ENCODE data around the gene LYSMD4. TPM values are rescaled to one million over a fixed set of nuclear protein-coding genes. Genes with fewer than 3 reads are reported as not detected.

Gene LYSMD4
- total and polyA plus RNA-seq, 2 of the 8 experiments (the other 6 are each of a cell fraction or from before 2014, with no cell fraction given), result 7.5 to 17.5 TPM

DNA sequence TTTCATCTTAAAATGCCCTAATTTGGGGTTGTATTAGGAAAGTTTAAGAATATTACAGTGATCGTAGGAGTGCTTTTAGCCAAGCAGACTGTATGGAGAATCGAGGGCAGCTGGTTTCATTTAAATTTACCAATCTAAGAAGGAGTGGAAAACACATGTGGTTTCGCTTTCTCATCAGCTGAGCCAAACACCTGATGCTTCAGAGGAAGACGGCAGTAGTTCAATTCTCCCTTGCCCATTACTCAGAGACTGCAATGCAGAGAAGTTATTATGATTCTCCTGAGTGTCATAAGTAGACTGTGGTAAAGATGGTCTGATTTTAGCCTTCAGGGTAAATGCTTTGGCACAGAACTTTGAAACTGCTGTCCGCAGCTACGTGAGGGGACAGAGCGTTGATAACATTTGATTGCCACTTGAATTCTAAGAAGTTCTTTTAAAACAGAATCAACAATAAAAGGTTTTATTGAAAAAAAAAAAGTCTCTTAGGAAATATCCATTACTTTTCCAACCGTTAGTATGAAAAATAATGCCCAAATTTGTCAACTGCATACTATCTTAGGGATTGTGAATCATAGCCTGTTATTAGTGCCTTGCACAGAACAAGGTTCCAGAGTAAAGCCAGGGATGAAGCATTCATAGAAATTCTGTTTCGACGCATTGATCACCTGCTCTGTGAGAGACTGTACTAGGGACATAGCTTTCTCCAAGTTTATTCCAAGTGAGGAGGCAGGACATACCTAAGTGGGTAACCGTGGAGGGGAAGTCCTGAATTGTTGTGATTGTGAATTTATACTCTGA is 25.6 kb downstream of the LYSMD4 start:
- H2BK120ac ChIP-seq (replicated peaks; ENCODE audit: low read depth, low read length), result no peak overlapping the region
- 86% methylated on average over 11 of the region's 11 CpGs; no CpG with 5 or more reads in 1 of the 2 experiments for WGBS, 2 experiments (ENCODE audit: extremely low coverage in 1 of 2, insufficient coverage in 1 of 2, insufficient read length in 1 of 2, insufficient replicate concordance in 2 of 2, low coverage in 1 of 2, low lambda C conversion rate in 2 of 2, missing lambda C conversion rate in 1 of 2)
- ChIA-PET CTCF (ENCODE audit: partially characterized antibody) (interaction anchor here (0.8 to 3.1 kb wide), 10 partner anchors 9 to 435 kb away, joined by 3 to 14 read pairs (median 4); no protein-coding TSS in a partner anchor), POLR2A (ENCODE audit: partially characterized antibody) (interaction anchor here (0.5 to 1.4 kb wide), 2 partner anchors 15 to 410 kb away, joined by 3 to 4 read pairs; no protein-coding TSS in a partner anchor)
- FAIRE-seq (no peak), DNase-seq (ENCODE audit: low read depth in 1 of 2, low spot score in 2 of 2) (no peak)
- H3K4me1 ChIP-seq (replicated peaks in 1 of 4; ENCODE audit: control insufficient read depth in 3 of 4, insufficient read depth in 4 of 4, low read length in 3 of 4), result peaks cover 0 to 2% (median 0%) of the 10 kb centered on the region in 4 experiments; a peak in 4 of 7 replicates
- no peak overlapping the region for H2AK5ac ChIP-seq (ENCODE audit: low read depth, low read length)
- TF ChIP-seq SP1 (IDR thresholded peaks at IDR 0.05; ENCODE audit: low read depth, low read length) (no peak), EZH2 (IDR thresholded peaks at IDR 0.05; ENCODE audit: low read depth, low read length, severe bottlenecking) (no peak), GABPA (IDR thresholded peaks at IDR 0.05; ENCODE audit: borderline replicate concordance, insufficient read depth, low read length) (no peak)
- no peak overlapping the region for H3K18ac ChIP-seq (ENCODE audit: extremely low read depth, low read length)
- no peak overlapping the region for H3K23ac ChIP-seq (ENCODE audit: insufficient read length)
- H3K14ac ChIP-seq (ENCODE audit: insufficient read length), result no peak overlapping the region
- H4K91ac ChIP-seq (replicated peaks; ENCODE audit: insufficient read length, low read length), result no peak overlapping the region
- H2BK15ac ChIP-seq (ENCODE audit: low read length), result no peak overlapping the region
- H2BK20ac ChIP-seq (ENCODE audit: low read length), result no peak overlapping the region
- no peak overlapping the region for H3K27ac ChIP-seq (ENCODE audit: low read depth, low read length)
- H3K4ac ChIP-seq (replicated peaks; ENCODE audit: insufficient read length, low read depth, low read length), result no peak overlapping the region
- no peak overlapping the region for H3K9ac ChIP-seq (replicated peaks in 1 of 4; ENCODE audit: extremely low read depth in 1 of 4, low read depth in 3 of 4, low read length in 3 of 4)
- H4K8ac ChIP-seq (ENCODE audit: extremely low read depth, insufficient read depth, low read length), result no peak overlapping the region
- H2BK12ac ChIP-seq (ENCODE audit: low read depth, low read length), result no peak overlapping the region
- H3K4me3 ChIP-seq (ENCODE audit: extremely low read depth in 1 of 4, insufficient read depth in 2 of 4, low read depth in 3 of 4, low read length in 4 of 4), result no peak overlapping the region
- H2AFZ ChIP-seq (ENCODE audit: low read length), result no peak overlapping the region
- no peak overlapping the region for H4K5ac ChIP-seq (ENCODE audit: insufficient read length, low read depth, low read length)
- H3K79me1 ChIP-seq (ENCODE audit: low read depth, low read length), result no peaks in the 10 kb centered on the region; the same call in none of the 2 replicates
- H4K20me1 ChIP-seq (replicated peaks in 1 of 2; ENCODE audit: control insufficient read depth in 1 of 2, insufficient read depth in 2 of 2, low read length in 2 of 2), result no peaks in the 10 kb centered on the region
- no peaks in the 10 kb centered on the region for H3K27me3 ChIP-seq (replicated peaks in 1 of 4; ENCODE audit: control insufficient read depth in 3 of 4, extremely low read depth in 1 of 4, insufficient read depth in 3 of 4, low read length in 3 of 4)
- no peaks in the 10 kb centered on the region for H3K79me2 ChIP-seq (ENCODE audit: control insufficient read depth in 1 of 2, insufficient read depth in 2 of 2, low read length in 2 of 2)
- no peak overlapping the region for H3K56ac ChIP-seq (replicated peaks; ENCODE audit: insufficient read length, low read depth, low read length)
- no peaks in the 10 kb centered on the region for H3K23me2 ChIP-seq (ENCODE audit: low read depth, low read length)
- no peak overlapping the region for H2BK5ac ChIP-seq (ENCODE audit: low read depth, low read length)
- no peaks in the 10 kb centered on the region for H3K9me3 ChIP-seq (ENCODE audit: insufficient read depth in 2 of 2, low read depth in 1 of 2, low read length in 1 of 2)
- peaks cover 0 to 10% (median 3%) of the 10 kb centered on the region in 4 experiments; a peak in 5 of 8 replicates for H3K36me3 ChIP-seq (ENCODE audit: control insufficient read depth in 2 of 4, insufficient read depth in 4 of 4, low read length in 3 of 4)
- no peak overlapping the region for H3K4me2 ChIP-seq (ENCODE audit: insufficient read depth in 1 of 2, low read depth in 2 of 2, low read length in 2 of 2)

All from H1 (cell line).